ENCODE measurements around the gene CISH. TPM values are rescaled to one million over a fixed set of nuclear protein-coding genes. Genes with fewer than 3 reads are reported as not detected.

CISH gene, protein sequence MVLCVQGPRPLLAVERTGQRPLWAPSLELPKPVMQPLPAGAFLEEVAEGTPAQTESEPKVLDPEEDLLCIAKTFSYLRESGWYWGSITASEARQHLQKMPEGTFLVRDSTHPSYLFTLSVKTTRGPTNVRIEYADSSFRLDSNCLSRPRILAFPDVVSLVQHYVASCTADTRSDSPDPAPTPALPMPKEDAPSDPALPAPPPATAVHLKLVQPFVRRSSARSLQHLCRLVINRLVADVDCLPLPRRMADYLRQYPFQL
- total RNA-seq (2022; extraction: Qiagen RNA extraction; ENCODE audit: low read depth), result 0.48 to 0.75 TPM (median 0.70 TPM) in 5 replicates

GRCh38 chr3:50611464-50612233 lies at the start of gene CISH:
Gene CISH (minus strand): TSS chr3:50611774. CDS start chr3:50611650, 124 bp downstream.

DNA sequence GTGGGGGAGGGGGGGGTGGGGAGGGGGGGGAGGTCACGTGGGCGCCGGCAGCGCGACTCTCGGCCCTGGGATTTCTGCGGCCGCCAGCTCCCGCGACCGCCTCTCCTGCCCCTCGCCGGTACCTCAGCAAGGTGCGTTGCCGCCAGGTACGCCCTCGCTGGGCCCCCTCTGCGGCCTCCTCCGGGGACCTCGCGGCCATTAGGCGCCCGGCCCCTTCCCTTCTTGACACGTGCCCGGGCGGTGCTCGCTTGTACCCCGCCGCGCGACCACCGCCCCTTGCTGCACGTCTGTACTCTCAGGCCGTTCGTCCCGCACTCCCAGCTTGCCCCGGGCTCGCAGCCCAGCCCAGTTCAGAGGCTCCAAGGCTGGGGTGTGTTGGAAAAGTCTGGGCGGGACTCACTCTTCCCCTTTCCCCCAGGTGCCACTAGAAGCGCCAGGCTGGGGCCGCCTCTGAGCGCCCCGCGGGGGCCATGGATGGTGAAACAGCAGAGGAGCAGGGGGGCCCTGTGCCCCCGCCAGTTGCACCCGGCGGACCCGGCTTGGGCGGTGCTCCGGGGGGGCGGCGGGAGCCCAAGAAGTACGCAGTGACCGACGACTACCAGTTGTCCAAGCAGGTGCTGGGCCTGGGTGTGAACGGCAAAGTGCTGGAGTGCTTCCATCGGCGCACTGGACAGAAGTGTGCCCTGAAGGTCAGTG lies 5.7 kb upstream of the CISH start, which contains the start of gene MAPKAPK3:
TSS of gene MAPKAPK3 (plus strand) at position 56 of the 696 bp plus-strand sequence. CDS start at position 471, 415 bp downstream.

GRCh38 chr3:50568947-50569749 lies 42.4 kb downstream of the CISH start, which contains the start of gene HEMK1:
Gene HEMK1 (plus strand): TSS chr3:50569522. CDS start chr3:50571105, 1,583 bp downstream.

DNA sequence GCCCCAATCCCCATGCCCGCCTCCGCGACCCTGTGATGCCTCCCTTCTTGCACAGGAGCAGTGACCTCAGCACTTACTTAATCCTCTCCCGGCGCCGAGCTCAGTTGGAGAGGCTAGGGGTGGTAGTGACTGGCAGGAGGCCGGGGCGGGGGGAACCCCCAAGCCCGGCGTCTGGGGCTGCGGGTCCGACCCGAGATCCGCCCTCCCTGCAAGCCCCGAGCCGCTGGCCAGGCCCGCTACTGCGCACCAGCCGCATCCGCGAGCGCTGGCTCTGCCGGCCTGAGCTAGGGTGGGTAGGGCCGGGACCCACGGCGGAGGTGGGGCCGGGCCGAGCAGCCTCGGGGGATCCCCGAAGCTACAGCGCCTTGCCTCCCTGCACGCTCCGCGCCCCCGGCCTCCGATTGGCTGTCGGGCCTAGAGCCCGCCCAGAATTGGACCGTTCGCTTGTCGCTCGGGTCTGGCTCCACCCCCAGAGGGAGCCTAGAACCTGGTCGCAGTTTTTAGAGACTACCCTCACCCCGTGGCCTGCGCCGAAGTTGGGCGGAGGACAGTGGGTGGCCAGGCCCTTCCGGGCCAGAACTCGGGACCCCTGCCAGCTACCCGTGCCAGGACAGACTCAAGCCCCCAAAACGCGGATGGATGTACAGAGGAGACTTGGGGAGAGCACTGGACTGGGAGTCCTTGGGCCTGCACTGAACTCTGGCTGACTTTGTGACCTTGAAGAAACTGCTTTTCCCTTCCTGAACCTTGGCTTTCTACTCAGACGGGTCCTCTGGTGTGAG lies 44.0 kb downstream of the CISH start, which contains the start of gene C3orf18:
TSS of gene C3orf18 (minus strand) at position 362 of the 782 bp plus-strand sequence. CDS start 2,048 bp downstream, outside the sequence.

Other genes starting within 250 kb of the CISH start
- 0.36 to 0.78 TPM (median 0.42 TPM) in 5 replicates for gene CACNA2D2, start 108.1 kb downstream of the CISH start, total RNA-seq (2022; extraction: Qiagen RNA extraction; ENCODE audit: low read depth)
- 2.2 to 3.1 TPM (median 2.8 TPM) in 5 replicates for gene C3orf18, start 44.0 kb downstream of the CISH start, total RNA-seq (2022; extraction: Qiagen RNA extraction; ENCODE audit: low read depth)
- gene HEMK1, start 42.3 kb downstream of the CISH start, total RNA-seq (2022; extraction: Qiagen RNA extraction; ENCODE audit: low read depth), result 3.5 to 7.6 TPM (median 7.0 TPM) in 5 replicates
- gene MAPKAPK3, start 5.4 kb upstream of the CISH start, total RNA-seq (2022; extraction: Qiagen RNA extraction; ENCODE audit: low read depth), result 23.5 to 26.5 TPM (median 25.6 TPM) in 5 replicates
- gene DOCK3, start 63.2 kb upstream of the CISH start, total RNA-seq (2022; extraction: Qiagen RNA extraction; ENCODE audit: low read depth), result 0.37 to 0.50 TPM (median 0.43 TPM) in 5 replicates

Measured in A549 treated with DMSO at 1 μM for 4 hours (cell line).